ENCODE measurements around the gene PRKAG1.

DNA sequence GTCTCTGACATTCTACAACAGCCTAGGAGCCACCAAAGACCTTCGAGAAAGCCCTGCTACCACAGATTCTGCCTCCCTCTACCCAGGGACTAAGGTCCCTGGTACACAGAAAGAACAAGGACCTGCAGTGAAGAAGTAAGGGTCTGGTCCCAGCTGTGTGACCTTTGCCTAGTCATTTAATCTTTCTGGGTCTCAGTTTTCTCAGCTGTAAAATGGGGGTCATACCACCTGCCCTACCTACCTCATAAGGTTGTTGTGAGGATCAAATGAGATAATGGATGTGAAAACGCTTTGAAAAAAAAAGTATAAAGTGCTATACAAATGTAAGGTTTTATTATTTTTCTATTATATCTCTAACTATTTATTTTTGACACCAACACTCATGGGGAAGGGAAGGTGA lies 5.2 kb upstream of the PRKAG1 start:
- TF ChIP-seq POLR2AphosphoS5 (IDR thresholded peaks at IDR 0.05; ENCODE audit: insufficient read depth in 1 of 2, low read depth in 1 of 2) (no peak), POLR2A (IDR thresholded peaks at IDR 0.05) (no peak)
- TF ChIP-seq, protein P1, sequence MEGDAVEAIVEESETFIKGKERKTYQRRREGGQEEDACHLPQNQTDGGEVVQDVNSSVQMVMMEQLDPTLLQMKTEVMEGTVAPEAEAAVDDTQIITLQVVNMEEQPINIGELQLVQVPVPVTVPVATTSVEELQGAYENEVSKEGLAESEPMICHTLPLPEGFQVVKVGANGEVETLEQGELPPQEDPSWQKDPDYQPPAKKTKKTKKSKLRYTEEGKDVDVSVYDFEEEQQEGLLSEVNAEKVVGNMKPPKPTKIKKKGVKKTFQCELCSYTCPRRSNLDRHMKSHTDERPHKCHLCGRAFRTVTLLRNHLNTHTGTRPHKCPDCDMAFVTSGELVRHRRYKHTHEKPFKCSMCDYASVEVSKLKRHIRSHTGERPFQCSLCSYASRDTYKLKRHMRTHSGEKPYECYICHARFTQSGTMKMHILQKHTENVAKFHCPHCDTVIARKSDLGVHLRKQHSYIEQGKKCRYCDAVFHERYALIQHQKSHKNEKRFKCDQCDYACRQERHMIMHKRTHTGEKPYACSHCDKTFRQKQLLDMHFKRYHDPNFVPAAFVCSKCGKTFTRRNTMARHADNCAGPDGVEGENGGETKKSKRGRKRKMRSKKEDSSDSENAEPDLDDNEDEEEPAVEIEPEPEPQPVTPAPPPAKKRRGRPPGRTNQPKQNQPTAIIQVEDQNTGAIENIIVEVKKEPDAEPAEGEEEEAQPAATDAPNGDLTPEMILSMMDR (IDR thresholded peaks at IDR 0.05), result no peak

Data from vagina (tissue), 2 donors.